RWPE2 (cell line): Measurements from ENCODE around the gene HIRA.

Experiments
- ATAC-seq: fragments of 200-7000 bp; cut with Tn5 transposase; 3 replicates; pipeline ENCODE4 v1.9.1; 2021; ENCODE audit warnings: low read depth
- DNase-seq: peaks from one replicate; pipeline ENCODE4 v3.0.0-alpha.2; 2020; ENCODE audit warnings: low spot score
- H3K27ac ChIP-seq: fragments of 450-650 bp; 2 replicates; pipeline ENCODE4 v1.5.1; 2017; ENCODE audit warnings: mild to moderate bottlenecking; ENCODE audit not compliant: poor library complexity, severe bottlenecking
- H3K27me3 ChIP-seq: fragments of 250-450 bp; sonication (Bioruptor Pico); 2 replicates; pipeline ENCODE4 v1.5.1; 2021; ENCODE audit warnings: mild to moderate bottlenecking, moderate library complexity; ENCODE audit not compliant: insufficient read depth, poor library complexity, severe bottlenecking
- H3K36me3 ChIP-seq: fragments of 250-450 bp; sonication (Bioruptor Pico); 2 replicates; pipeline ENCODE4 v1.5.1; 2020; ENCODE audit warnings: low read depth, mild to moderate bottlenecking, moderate library complexity
- H3K4me1 ChIP-seq: fragments of 250-450 bp; sonication (Bioruptor Pico); 2 replicates; pipeline ENCODE4 v1.5.1; 2021; ENCODE audit warnings: mild to moderate bottlenecking, moderate library complexity; ENCODE audit not compliant: insufficient read depth, poor library complexity, severe bottlenecking
- H3K4me3 ChIP-seq: fragments of 250-450 bp; sonication (Bioruptor Pico); 2 replicates; pipeline ENCODE4 v1.5.1; 2021; ENCODE audit warnings: mild to moderate bottlenecking, moderate library complexity; ENCODE audit not compliant: severe bottlenecking
- H3K9me3 ChIP-seq: fragments of 250-450 bp; sonication (Bioruptor Pico); 2 replicates; pipeline ENCODE4 v1.5.1; 2021; ENCODE audit warnings: mild to moderate bottlenecking, moderate library complexity; ENCODE audit not compliant: severe bottlenecking
- CTCF ChIP-seq: fragments of 450-650 bp; IDR thresholded peaks from one replicate; pipeline ENCODE4 v1.5.1; 2017; ENCODE audit warnings: mild to moderate bottlenecking, moderate library complexity; ENCODE audit not compliant: poor library complexity, severe bottlenecking

HIRA gene

DNA sequence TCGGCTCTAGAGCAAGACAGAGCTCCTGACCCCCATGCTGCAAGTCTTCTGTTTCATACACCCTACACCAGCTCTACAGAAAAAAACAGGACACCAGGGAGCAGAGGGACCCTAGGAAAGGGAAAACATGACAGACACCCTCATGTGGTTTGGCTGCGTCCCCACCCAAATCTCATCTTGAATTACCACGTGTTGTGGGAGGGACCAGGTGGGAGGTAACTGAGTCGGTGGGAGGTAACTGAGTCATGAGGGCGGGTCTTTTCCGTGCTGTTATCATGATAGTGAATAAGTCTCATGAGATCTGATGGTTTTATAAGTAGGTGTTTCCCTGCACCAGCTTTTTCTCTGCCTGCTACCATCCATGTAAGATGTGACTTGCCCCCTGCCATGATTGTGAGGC lies 22.6 kb upstream of the HIRA start:
- TF ChIP-seq CTCF: no peak
- DNase-seq (no peak), ATAC-seq (no peak)
- H3K4me1 ChIP-seq: peaks cover 10% of the 10 kb centered on the region
- no peaks in the 10 kb centered on the region for H3K9me3 ChIP-seq
- peaks cover 73% of the 10 kb centered on the region for H3K36me3 ChIP-seq
- H3K4me3 ChIP-seq: no peak overlapping the region
- no peaks in the 10 kb centered on the region for H3K27me3 ChIP-seq
- H3K27ac ChIP-seq: no peak overlapping the region

DNA sequence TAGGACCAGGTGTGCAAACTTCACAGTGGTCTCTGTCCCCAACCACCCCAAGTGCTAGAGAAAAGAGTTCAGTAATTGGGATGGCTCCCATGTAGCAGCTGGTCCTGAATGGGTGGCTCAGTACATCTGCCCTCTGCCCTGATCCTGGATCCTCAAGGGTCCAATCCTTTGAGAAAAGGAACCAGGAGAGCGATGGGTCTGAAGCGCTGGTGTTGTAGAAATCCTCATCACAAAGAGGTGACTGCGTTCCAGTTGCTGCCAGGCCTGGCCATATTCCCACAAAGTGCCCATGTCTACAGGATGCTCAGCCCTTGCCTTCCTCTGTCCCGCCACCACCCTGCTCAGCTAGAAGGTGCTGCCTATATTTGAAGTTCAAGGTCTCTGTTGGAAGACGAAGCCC lies 22.2 kb upstream of the HIRA start:
- no peak for TF ChIP-seq CTCF
- ATAC-seq (no peak), DNase-seq (no peak)
- Histone ChIP-seq H3K27me3 (no peaks in the 10 kb centered on the region), H3K36me3 (peaks cover 69% of the 10 kb centered on the region), H3K4me3 (no peak overlapping the region), H3K9me3 (no peaks in the 10 kb centered on the region), H3K27ac (no peak overlapping the region), H3K4me1 (peaks cover 10% of the 10 kb centered on the region)

DNA sequence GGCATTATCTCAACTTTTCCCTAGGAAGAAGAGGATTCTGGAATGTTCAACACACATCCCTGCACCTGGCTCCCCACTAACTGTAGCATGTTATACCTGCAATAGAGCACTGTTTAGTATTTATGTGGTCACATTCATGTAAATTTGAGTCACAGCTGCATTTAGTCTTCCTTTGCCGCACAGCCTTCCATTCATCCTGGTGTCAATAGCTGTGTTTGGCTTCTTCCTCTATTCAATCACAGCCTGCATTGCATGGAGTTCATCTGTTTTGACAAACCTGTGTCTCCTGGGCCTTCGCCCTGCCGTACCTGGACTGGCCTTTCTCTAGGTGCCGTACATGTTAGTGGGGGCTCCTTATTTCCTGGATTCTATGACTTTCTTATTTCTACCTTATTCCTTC lies 20.0 kb upstream of the HIRA start:
- H3K36me3 ChIP-seq: peaks cover 63% of the 10 kb centered on the region
- H3K27me3 ChIP-seq: no peaks in the 10 kb centered on the region
- no peak overlapping the region for H3K27ac ChIP-seq
- no peak overlapping the region for H3K4me3 ChIP-seq
- no peak for TF ChIP-seq CTCF
- no peaks in the 10 kb centered on the region for H3K9me3 ChIP-seq
- peaks cover 10% of the 10 kb centered on the region for H3K4me1 ChIP-seq
- no peak for ATAC-seq
- DNase-seq: no peak

DNA sequence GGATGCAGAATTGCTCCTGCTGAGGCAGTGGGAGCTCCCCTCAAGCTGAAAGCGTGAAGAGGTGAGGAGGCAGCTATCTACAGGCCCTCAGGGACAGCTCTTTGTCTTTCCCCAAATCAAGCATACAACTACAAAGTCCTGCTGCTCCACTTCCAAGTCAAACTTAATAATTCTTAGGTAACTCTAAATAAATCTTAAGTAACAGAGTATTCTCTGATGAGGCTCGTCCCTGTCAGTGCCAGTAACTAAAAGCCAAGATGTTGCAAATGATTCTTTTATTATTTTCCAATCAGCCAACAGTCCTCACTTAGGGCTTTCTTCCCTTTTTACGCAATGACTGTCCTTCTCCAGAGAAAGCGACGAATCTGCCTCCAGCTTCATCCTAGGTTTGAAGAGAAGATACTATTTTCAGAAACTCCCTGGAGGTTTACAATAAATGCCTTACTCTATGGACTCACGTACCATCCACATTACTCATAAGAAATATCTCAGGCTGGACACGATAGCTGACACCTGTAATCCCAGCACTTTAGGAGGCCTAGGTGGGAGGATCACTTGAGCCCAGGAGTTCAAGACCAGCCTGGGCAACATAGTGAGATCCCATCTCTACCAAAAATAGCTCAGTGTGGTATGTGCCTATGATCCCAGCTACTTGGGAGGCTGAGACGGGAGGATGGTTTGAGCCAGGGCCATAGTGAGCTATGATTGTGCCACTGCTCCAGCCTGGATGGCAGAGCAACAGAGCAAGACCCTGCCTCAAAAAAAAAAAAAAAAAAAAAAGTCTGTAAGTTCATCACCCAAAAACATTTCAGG lies 19.0 kb upstream of the HIRA start:
- H3K36me3 ChIP-seq: peaks cover 63% of the 10 kb centered on the region
- TF ChIP-seq CTCF: no peak

DNA sequence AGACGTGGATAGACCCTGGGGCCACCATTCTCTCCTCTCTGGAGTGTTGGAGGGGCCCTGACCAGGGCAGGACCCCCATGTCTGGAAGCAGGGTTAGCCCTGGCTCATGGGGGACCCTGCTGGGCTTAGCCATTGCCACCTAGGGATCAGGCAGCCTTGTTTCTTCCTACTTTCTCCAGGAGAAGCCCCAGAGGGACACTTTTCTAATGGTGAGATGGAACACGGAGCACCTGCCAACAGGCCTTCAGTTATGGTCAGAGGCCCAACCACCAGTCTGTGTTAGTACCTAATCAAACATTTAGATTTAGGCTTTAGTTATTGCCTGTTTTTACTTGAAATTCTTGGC lies 17.9 kb upstream of the HIRA start:
- DNase-seq (no peak), ATAC-seq (no peak)
- Histone ChIP-seq H3K27ac (no peak overlapping the region), H3K27me3 (no peaks in the 10 kb centered on the region), H3K4me1 (no peaks in the 10 kb centered on the region), H3K36me3 (peaks cover 59% of the 10 kb centered on the region), H3K9me3 (no peaks in the 10 kb centered on the region), H3K4me3 (no peak overlapping the region)
- TF ChIP-seq CTCF: no peak

More for the DNA sequence above, 19.0 kb upstream of the HIRA start:
- H3K9me3 ChIP-seq: no peaks in the 10 kb centered on the region
- ATAC-seq (no peak), DNase-seq (no peak)
- no peak overlapping the region for H3K4me3 ChIP-seq
- no peaks in the 10 kb centered on the region for H3K27me3 ChIP-seq
- H3K27ac ChIP-seq: no peak overlapping the region
- peaks cover 4% of the 10 kb centered on the region for H3K4me1 ChIP-seq
